DOHH2 (cell line): Measurements from ENCODE around the gene CSRNP2.

Experiments
- EZH2phosphoT487 ChIP-seq: fragments of 200-600 bp; sonication (generic); IDR thresholded peaks from 2 replicates; pipeline ENCODE4 v1.6.1; 2017; ENCODE audit warnings: borderline replicate concordance, mild to moderate bottlenecking, antibody characterized with exemption, low read length, moderate library complexity, mixed read lengths
- TF ChIP-seq, protein P1 (sequence below): fragments of 200-600 bp; sonication (generic); IDR thresholded peaks from one replicate; pipeline ENCODE4 v1.5.1; 2014; ENCODE audit warnings: antibody characterized with exemption, mild to moderate bottlenecking, low read depth, low read length; ENCODE audit not compliant: poor library complexity, severe bottlenecking

DNA sequence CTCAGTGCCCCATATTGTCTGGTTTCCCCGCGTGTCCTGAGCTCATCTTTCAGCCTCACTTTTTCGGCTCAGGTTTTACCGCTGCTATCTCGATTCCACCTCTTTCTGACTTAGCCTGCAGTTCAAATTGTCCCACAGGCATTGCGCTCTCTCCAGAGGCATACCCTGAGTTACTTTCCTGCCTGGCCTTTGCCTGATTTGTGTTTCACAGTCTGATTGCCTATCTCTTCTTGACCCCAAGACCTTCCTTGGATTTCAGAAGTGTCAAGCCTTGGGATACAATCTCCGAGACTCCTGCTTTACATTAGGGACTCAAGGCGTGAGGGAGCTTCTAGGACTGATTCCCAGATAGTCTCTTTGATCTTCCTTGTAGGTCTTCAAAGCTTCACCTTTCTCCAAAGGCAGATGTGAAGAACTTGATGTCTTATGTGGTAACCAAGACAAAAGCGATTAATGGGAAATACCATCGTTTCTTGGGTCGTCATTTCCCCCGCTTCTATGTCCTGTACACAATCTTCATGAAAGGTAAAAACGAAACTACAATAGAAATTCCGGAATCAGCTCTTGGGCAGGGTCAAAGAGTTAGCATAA is 34.6 kb downstream of the CSRNP2 start:
- TF ChIP-seq, protein P1, sequence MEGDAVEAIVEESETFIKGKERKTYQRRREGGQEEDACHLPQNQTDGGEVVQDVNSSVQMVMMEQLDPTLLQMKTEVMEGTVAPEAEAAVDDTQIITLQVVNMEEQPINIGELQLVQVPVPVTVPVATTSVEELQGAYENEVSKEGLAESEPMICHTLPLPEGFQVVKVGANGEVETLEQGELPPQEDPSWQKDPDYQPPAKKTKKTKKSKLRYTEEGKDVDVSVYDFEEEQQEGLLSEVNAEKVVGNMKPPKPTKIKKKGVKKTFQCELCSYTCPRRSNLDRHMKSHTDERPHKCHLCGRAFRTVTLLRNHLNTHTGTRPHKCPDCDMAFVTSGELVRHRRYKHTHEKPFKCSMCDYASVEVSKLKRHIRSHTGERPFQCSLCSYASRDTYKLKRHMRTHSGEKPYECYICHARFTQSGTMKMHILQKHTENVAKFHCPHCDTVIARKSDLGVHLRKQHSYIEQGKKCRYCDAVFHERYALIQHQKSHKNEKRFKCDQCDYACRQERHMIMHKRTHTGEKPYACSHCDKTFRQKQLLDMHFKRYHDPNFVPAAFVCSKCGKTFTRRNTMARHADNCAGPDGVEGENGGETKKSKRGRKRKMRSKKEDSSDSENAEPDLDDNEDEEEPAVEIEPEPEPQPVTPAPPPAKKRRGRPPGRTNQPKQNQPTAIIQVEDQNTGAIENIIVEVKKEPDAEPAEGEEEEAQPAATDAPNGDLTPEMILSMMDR, result no peak
- no peak for TF ChIP-seq EZH2phosphoT487
